ENCODE results near the gene MBD6.
A peak's percentile ranks its signal among the peaks of the same experiment; 100 is the strongest.

MBD6 gene, protein sequence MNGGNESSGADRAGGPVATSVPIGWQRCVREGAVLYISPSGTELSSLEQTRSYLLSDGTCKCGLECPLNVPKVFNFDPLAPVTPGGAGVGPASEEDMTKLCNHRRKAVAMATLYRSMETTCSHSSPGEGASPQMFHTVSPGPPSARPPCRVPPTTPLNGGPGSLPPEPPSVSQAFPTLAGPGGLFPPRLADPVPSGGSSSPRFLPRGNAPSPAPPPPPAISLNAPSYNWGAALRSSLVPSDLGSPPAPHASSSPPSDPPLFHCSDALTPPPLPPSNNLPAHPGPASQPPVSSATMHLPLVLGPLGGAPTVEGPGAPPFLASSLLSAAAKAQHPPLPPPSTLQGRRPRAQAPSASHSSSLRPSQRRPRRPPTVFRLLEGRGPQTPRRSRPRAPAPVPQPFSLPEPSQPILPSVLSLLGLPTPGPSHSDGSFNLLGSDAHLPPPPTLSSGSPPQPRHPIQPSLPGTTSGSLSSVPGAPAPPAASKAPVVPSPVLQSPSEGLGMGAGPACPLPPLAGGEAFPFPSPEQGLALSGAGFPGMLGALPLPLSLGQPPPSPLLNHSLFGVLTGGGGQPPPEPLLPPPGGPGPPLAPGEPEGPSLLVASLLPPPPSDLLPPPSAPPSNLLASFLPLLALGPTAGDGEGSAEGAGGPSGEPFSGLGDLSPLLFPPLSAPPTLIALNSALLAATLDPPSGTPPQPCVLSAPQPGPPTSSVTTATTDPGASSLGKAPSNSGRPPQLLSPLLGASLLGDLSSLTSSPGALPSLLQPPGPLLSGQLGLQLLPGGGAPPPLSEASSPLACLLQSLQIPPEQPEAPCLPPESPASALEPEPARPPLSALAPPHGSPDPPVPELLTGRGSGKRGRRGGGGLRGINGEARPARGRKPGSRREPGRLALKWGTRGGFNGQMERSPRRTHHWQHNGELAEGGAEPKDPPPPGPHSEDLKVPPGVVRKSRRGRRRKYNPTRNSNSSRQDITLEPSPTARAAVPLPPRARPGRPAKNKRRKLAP

DNA sequence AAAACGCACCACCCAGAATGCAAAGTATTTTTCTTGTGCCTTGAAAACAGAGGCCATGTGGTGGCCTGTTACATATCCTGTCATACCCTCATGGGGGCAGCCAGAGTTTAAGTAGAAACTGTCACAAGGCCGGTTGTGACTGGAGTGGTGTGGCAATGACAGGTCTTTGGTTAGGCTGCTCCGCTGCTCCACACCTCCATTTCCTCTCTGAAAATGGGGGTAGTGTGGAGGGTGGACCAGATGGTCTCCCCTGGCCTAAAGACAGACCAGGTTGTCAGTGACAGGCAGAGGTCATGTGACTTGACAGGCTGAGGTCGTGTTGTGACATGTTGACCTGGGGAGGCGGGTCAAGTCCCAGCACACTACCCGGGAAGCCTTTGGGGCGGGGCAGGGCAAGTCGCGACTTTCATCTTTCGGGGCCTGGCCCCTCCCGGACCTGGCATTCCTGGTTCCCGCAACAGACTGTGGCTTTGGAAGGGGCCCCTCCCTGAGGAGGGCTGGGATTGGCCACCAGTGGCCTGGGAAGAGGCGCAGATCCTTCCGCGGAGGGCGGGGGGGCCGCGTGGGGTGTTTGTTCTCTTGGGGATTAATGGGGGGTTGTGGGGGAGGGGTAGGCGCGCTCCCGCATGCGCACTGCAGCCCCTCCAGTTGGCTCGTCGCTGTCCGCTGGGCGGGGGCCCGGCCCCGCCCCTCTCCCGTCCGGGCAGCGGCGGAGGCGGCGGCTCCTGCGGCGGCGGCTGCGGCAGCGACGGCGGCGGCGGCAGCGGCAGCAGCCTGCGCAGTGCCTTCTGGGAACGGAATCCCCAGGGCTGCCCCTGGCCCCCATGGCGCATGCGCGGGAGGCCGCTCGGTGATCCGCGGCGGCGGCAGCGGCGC lies at the start of gene MBD6:
MBD6 (plus strand) TSS at position 814 of the 876 bp plus-strand sequence. CDS start 1,480 bp downstream, outside the sequence.
- peak; percentile 98 for DNase-seq (ENCODE audit: low spot score)

DNA sequence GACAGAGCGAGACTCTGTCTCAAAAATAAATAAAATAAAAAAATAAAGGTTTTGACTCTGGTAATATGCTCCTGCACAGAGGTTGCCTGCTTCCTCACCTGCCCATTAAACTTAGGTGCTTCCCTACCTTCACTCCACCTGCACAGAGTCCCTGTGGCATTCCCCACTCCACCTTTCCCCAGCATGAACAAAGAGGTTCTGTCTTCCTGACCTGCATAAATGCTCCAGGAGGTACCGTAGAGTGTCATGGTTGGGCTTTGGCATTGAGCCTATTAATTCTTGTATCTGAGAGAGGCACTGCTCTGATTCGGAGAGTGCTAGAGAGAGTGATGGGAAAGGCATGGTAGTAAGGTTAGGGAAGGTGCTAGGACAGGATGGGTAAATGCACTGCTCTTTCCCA lies 49.2 kb upstream of the MBD6 start:
- no peak for DNase-seq (ENCODE audit: low spot score)

DNA sequence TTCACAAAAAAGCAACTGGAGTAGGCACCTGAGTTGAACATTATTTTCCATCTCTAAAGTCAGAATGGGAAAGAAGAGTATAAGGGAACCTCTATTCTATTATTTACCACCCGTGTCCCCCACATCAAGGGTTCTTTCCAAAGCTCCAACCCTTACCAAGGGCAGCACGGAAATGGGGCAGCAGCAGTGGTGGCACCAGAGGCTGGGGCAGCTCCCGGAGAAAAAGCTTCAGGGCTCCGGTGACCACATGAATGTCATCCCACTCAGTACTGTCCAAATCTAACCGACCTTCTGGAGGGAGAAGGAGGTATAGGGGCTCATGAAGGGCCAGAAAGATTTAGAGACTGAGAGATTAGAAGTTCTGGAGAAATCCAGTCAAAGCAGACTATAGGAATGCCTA lies 48.7 kb upstream of the MBD6 start:
- no peak for DNase-seq (ENCODE audit: low spot score)

DNA sequence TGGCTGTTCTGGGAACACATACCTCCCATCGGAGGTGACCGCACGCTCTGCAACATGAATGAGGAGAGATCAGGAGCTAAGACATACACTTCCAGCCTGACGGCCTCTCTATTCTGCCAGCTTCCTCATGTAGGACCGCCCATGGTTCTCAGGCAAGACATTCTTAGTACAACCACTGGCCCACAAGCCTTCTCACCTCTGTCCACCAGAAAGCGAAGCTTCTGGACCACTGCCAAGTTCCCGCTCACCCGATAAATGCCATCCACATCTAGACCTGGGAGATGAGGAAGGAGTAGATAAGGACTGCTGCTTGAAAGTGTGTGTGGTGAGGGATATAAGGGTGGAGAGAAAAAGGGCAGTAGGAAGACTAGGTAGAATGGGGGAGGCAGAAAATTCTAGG lies 48.2 kb upstream of the MBD6 start:
- no peak for DNase-seq (ENCODE audit: low spot score)

DNA sequence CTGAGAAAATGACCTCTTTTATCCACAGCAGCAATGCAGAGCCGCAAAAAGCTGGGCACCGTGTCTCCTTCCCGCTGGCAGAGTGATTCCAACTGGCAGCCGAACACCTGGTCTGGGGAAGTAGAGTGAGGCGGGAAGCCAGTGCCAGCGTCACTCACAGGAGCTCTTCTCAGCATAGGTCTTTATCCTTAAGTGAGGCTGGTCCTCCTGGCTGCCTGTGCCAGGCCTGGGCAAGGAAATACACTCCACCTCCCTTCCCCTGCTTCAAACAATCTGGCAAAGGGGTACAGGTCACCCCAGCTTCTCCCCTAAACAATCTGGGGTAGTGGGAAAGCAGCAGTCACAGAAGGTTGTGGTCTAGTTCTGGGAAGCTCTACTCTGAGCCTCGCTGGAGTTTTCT lies 47.8 kb upstream of the MBD6 start:
- DNase-seq (ENCODE audit: low spot score) = no peak

DNA sequence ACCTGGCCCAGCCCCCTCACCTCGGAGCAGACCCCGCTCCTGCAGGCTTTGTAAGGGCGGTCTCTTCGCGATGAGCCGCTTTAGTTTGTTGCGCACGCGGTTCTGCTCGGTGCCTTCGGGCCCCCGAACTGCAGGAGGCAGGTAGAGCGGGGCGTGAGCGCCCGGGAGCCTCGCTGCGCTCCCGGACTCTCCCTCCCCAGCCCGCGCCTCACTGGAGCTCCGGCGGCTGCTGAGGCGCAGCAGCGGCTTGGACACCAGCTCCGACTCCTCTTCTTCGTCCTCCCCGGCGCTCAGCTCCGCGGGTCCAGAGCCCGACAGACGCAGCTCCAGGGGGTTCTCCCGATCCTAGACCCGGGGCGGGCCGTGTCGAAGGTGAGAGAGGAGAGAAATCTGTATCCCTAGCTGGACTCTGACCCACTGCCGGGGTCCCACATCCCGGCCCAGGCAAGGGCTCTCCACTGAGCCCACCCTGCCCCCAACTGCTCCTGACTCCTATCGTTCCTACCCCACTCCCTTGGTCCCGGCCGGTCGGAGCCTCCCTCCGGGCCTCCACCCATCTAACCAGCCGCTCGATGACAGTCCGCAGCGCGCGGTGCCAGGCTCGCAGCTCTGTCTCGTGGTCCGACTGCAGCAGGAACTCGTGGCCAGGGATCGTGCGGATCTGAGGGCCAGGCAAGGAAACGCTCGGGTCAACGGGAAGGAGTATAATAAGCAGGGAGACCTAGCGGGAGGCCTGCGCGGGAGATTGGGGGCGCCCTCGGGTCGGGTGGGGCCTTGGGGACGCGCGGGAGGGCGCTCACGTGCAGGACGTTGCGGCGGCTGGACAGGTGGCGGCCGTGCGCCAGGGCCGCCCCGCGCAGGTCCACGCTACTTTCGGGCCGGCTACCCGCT lies 47.1 kb upstream of the MBD6 start:
- no peak for DNase-seq (ENCODE audit: low spot score)

DNA sequence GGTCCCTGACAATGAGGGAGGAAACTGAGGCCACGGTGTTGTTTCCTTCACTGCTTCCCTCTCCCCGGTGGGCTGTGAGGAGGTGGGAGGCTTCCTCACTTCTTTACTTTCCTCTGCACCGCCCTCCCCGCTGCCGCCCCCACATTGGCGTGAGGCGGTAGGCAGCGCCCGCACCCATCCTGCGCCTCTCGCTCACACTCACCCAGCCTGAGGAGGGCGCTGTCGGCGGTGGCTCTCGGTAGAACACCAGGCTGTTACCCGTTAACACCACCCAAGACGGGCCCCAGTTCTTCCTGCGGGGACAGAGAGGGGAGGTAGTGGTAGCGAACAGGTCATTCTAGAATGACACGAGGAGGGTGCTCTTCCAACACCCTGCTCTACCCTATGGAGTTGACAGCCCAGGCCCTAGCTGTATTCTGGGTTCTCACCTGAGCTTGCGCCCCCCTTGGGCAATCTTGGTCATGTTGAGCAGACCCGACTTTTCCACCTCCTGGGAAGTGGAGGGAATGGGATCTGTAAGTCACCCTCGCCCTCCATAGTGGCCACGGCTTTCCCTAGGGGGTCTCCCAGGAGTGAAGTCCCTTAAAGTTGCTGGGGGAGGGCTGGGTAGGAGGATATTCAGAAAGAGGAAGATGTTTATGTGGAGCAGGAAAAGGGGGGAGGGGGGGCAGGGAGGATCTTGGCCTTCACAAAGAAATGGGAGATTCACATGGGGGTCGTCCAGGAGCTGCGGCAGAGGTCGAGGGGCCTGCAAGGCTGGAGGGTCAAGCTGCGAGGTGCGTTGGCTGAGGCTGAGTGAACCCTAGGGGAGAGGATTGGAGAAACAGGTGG lies 46.2 kb upstream of the MBD6 start:
- peak; percentile 66 for DNase-seq (ENCODE audit: low spot score)

DNA sequence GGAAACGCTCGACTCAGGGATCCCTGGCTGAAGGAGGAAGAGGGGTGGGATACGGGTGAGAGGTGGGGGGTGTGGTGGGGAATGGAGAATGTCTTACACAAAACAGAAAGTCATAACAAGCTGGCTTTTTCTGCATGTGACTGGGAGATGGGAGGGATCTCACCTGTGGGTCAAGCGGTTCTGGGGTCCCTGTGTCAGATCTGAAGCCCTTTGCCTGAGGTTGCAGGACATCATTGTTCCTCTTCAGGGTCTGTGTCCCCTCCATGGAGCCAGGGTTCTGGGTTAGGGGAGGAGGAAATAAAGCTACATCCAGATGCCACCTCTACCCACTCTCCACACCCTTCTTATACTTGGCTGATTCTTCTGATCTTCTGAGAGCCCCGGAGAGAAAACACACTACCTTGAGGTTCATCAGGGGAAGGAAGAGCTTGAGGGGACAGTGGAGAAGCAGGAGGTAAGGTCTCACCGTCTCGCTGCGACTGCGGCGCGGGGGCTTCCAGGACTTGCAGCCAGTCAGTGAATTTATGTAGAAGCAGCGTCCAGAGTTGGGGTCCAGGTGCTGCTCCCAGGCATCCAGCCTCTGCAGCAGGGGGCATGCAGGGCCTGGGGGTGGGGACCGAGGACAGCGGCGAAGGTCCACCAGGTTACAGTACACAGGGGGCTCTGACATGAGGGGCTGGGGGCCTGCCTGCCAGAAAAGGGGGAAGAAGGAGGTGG lies 45.5 kb upstream of the MBD6 start:
- no peak for DNase-seq (ENCODE audit: low spot score)

DNA sequence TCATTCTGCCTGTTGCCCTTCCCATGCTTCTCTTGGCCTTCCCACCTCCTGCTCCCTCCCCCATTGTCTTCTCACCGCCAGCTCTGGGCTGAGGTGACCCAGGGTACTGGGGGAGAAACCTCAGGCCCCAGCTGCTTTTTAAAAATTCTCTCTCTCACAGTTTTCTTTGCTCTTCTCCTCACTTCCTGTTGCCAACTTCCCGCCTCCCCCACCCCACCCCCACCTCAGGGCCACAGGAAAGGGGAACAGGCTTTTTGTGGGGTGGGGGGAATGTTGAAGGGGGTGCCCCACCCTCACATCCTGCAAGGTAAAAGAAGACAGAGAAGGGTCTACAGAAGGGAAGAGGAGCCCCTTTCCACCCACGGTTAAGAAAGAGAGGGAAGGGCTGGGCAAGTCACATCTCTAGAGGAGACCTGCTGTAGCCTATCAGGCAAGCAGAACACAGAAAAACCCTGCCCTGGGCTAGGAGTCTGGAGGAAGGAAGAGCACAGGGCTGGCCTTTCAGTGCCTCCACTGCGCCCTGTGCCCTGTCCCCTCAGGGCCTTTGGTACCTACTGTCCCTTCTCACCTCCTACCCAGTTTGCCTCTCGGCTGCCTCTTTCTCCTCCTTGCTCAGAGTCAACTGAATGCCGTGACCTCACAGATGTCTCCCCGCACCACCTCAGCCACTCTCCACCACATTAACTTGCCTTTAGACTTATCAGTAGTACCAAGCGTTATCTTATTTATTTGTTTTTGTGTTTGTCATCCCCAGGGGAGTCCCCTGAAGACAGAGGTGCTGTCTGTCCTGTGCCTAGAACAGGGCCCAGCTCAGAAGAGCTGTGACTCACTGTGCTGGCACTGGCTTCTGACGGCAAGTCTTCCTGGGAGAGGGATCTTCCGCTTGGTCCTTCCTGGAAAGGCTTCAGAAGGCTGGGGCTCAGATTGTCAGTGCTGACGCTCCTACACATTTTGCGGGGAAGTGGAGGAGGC lies 44.6 kb upstream of the MBD6 start:
- DNase-seq (ENCODE audit: low spot score) = peak; percentile 46

DNA sequence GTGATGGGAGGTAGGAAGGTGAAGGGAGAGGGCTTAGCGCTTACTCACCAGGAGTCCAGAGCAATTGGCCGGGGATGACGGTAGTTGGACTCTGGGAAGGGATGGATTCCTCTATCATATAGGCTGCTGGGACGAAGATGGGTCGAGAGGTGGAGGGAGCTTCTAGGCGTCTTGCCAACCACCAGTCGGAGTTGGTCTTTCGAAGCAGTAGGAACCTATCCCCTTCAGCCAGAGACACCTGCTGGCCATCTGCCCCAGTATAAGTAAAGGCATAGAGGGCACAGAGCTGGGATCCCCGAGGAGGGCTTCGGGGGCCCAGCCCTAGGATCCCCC lies 43.6 kb upstream of the MBD6 start:
- no peak for DNase-seq (ENCODE audit: low spot score)

DNA sequence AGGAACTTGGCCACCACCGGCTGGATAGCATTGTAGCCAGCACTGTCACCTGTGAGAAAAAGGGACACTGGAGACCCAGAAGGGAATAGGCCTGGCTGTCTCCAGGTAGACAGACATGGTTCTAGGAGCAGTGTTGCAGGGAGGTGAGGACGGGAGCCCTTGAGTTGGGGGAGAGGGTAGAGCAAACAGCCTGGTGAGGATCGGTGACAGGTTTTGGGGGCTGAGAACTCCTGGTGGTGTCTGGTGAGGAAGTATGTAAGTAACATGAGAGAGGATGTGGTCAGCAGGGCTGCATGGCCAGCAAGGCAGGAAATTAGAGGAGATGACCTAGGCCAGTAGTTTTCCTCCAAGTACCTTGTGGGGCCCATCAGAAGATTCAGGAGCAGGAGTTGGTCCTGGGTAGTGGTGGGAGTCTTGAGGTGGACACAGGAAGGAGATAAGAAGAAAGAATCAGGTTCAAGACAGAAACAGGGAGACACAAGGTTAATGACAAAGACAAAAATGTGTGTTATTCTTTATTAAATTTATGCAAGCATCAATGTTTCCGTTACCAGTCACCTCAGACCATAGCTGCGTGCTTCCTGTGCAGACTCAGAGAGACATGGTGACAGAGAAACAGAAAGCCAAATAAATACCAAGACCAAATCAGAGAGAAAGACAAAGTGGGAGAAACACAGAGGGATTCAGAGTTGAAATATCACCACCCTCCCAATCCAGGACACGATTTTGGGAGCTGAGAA lies 43.1 kb upstream of the MBD6 start, which contains the start of gene ARHGAP9:
ARHGAP9 (minus strand) TSS at position 491 of the 740 bp plus-strand sequence; CDS start at position 31, 460 bp downstream.
- DNase-seq (ENCODE audit: low spot score) = peak; percentile 70

DNA sequence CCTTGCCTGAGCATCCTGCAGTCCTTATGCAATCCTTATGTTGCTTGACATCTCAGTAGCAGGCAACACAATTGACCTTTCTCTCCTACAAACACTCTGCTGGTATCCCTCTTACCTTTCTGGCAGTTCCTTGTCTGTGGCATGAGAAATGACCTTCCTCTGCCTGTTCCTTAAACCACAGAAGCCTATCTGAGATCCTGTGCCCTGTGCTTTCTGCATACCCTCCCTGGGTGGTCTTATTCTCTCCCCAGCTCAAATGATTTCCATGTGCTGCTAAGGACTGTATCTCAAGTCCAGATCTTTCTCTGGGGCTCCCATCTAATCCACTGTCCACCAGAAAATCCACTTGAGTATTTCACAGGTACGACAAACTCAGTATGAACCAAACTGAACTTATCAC lies 41.0 kb upstream of the MBD6 start:
- DNase-seq (ENCODE audit: low spot score) = no peak

DNA sequence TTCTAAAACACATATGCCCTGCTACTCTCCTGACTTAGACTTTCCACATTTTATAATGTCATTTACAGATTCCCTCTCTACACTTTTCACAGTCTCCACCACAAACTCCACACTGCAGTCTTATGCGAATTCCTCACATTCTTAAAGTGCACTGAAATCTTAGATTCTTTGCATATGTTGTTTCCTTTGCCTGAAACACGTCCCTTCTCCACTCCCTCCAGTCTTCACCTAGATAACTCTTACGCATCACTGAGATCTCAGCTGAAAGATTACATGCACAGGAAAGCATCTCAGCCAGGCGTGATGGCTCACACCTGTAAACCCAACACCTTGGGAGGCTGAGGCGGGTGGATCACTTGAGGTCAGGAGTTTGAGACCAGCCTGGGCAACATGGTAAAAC lies 39.2 kb upstream of the MBD6 start:
- DNase-seq (ENCODE audit: low spot score) = no peak

DNA sequence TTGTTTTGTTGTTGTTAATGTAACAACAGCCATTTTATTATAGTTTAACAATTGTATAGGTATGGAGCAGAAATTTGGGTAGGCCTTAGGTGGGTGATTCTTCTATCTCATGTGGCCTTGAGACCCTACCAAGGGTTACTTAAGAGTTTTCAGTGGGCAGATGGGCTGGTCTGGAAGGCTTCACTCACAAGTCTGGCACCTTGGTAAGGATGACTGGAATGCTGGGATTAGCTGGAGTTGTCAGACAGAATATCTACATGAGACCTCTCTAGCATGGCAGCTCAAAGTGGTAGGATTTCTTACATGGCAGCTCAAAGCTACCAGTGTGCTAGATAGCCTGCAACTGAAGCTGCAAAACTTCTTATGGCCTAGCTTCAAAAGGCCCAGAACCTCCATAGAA lies 36.9 kb upstream of the MBD6 start:
- DNase-seq (ENCODE audit: low spot score) = no peak

DNA sequence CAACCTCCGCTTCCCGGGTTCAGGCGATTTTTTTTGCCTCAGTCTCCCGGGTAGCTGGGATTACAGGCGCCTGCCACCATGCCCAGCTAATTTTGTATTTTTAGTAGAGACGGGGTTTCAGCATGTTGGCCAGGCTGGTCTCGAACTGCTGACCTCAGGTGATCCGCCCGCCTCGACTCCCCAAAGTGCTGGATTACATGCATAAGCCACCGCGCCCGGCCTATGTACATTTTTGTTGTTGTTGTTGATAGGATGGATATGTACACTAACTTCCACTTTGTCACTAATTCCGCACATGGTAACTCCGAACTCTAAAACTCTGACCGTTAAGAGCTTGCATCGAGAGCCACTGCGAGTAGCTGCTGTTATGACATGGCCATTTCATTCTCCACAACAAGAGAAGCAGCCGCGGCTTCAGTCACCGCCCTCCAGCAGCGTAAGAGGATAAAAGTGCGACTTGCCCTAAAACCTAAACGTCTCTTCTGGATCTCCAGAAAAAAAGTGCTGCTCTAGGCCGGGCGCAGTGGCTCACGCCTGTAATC lies 35.5 kb upstream of the MBD6 start:
- DNase-seq (ENCODE audit: low spot score) = no peak

DNA sequence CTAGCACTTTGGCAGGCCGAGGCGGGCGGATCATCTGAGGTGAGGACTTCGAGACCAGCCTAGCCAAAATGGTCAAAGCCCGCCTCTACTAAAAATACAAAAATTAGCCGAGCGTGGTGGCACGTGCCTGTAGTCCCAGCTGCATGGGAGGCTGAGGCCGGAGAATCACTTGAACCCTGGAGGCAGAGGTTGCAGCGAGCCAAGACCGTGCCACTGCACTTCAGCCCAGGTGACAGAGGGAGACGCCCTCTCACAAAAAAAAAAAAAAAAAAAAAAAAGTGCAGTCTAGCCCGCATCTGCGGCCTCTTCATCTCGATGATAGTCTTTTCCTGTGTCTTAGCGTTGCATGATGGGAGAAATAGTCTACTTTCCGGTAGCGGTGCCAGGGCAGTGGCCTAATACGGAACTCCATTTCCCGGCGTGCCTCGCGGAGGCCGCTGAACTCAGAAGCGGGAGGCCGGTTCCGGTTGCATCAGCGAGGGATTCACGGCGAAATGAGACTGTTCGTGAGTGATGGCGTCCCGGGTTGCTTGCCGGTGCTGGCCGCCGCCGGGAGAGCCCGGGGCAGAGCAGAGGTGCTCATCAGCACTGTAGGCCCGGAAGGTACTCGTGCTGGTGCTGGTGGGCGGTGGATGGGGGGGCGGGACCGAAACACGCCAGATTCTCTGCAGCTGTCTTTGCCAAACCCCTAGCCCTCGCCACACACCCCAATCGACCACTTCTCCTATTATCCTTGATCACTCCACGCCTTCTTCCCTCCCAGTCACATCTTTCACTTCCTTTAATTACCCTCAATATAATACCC lies 34.8 kb upstream of the MBD6 start, which contains the start of gene MARS1:
MARS1 (plus strand) TSS at position 472 of the 805 bp plus-strand sequence; CDS start at position 495, 23 bp downstream.
- DNase-seq (ENCODE audit: low spot score) = peak; percentile 91
